Sigmoid colon (tissue), 4 donors: ENCODE results near the gene GMEB2.

Experiments
- CTCF ChIP-seq, 4 experiments: fragments of 450-650 bp in 3 of 4; fragments of 200-600 bp in 1 of 4; IDR thresholded peaks; one replicate each; pipeline ENCODE4 v1.5.1; 2016 to 2019; ENCODE audit warnings: antibody characterized with exemption in 4 of 4, mild to moderate bottlenecking in 3 of 4, moderate library complexity in 2 of 4
- EP300 ChIP-seq, 4 donors: sonication (generic); formaldehyde crosslinking; IDR thresholded peaks; one replicate each; pipeline ENCODE4 v1.6.1; 2017; ENCODE audit warnings: antibody characterized with exemption in 4 of 4
- POLR2AphosphoS5 ChIP-seq, 4 donors: sonication (generic); formaldehyde crosslinking; IDR thresholded peaks; one replicate each; pipeline ENCODE4 v1.6.1; 2017; ENCODE audit warnings: antibody characterized with exemption in 4 of 4

DNA sequence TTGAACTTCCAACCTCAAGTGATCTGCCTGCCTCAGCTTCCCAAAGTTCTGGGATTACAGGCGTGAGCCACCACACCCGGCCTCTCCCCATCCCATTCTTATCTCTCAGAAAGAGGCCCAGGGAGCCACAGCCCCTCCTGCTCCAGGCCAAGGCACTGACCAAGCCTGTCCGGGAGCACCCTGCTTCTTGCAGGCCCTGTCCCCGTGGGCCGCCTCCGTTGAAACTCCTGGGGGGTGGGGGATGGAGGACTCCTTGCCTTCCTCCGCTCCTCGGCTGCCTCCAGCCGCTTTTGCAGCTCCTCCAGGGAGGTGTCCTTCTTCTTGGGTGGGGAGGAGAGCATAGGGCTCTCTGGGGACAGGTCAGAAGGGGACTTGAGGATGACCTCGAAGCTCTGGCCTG lies 16.6 kb upstream of the GMEB2 start:
- TF ChIP-seq EP300 (IDR thresholded peaks at IDR 0.05) (no peak), CTCF (IDR thresholded peaks at IDR 0.05) (no peak), POLR2AphosphoS5 (IDR thresholded peaks at IDR 0.05) (no peak)
